Left lobe of liver (tissue), 2 donors: ENCODE data around the gene TCN2. TPM values are rescaled to one million over a fixed set of nuclear protein-coding genes. Genes with fewer than 3 reads are reported as not detected.
"Not testable (repeated sequence)": the region's sequence is repeated elsewhere in the genome, so short reads cannot be mapped to it uniquely, and the experiment has no call there.

Experiments used
- ATAC-seq: fragments of 200-7000 bp; cut with Tn5 transposase; one replicate; pipeline ENCODE4 v1.9.1; 2020; ENCODE audit warnings: mild to moderate bottlenecking, moderate library complexity
- DNase-seq: peaks from one replicate; pipeline ENCODE4 v3.0.0-alpha.2; 2020; ENCODE audit warnings: low spot score
- total RNA-seq: library from RNA; stranded (reverse); gene quantifications from one replicate; pipeline ENCODE4 v1.2.1, GENCODE V29; 2021
- donor health status: DM: no; HTN: no; CAD: no; lungs with moderate emphysema.
- donor health status: DM: no; HTN: yes; CAD: no.

TCN2 gene
- total RNA-seq, 1 donor from 2014 or later: 12.3 TPM

DNA sequence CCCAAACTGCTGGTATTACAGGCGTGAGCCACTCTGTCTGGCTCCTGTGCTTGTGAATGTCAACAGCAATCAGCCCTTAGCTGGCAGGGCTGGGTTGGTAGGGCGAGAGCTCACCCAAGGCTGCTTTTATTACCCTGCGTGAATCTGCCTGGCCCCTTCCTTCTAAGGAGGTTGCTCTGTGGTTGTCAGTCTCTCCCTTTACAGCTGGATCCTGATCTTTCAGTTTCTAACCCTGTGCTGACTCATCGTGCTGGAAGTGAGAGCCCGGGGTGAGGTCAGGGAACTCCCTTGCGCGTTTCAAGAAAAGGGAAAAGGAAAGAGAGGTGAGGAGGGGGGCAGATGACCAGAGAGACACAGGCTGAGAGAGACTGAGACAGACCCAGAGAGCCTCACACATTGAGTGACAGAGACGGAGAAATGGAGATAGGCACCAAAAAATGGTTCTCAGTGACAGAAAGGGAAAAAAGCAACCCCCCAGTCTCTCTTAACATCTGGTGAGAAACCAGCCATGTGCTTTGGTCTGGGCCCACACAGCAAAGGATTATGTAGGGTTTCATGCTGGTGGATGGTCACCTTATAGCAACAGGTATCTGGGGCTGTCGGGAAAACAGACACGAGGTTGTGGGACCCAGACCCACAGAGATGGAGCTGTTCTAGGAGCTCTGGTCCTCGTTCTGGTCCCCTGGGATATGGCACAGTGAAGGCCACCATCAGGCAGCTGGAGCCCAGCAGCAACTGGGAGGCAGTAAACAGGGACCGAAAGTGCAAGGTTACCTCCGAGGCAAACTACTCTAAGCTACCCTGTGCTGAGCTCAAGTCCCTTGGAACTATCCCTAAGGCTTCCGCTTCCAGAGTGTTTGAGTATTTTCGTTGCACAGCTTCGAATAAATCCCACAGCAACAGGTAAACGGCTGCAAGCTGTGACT, 2.5 kb downstream of the TCN2 start:
- DNase-seq (no peak), ATAC-seq (peak; percentile 1)

GRCh38 chr22:30610299-30610698, 3.3 kb downstream of the TCN2 start:
- DNase-seq (no peak), ATAC-seq (no peak)

DNA sequence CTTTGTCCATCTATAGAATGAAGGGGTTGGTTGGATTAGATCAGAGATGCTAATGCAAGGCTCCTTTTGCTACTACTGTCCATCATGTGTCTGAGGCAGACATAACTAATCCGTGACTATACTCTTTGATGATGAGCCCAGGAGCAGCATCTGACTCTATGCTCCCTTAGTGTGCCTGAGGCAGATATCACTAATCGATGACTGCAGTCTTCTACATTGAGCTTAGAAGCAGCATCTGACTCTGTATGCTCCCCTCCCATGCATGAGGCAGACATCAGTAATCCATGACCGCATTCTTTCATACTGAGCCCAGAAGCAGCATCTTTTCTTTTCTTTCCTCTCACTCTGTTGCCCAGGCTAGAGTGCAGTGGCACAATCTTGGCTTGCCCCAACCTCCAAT, 4.2 kb downstream of the TCN2 start:
- no peak for DNase-seq
- ATAC-seq: no peak

DNA sequence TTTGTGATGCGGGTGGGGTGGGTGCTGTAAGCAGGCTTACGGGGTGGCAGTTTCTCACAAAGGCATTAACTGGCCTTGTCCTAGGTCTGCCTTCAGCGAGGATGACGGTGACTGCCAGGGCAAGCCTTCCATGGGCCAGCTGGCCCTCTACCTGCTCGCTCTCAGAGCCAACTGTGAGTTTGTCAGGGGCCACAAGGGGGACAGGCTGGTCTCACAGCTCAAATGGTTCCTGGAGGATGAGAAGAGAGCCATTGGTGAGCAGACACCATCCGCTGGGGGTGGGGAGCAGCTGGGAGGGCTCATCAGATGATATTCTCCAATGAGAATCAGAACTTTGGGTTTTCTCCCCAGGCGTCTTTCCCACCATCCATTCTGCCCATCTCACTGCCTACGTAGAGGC, 5.8 kb downstream of the TCN2 start:
- no peak for DNase-seq
- ATAC-seq: no peak

- DNase-seq (no peak), ATAC-seq (no peak)
Observed at GRCh38 chr22:30614268-30614667, 7.3 kb downstream of the TCN2 start.

DNA sequence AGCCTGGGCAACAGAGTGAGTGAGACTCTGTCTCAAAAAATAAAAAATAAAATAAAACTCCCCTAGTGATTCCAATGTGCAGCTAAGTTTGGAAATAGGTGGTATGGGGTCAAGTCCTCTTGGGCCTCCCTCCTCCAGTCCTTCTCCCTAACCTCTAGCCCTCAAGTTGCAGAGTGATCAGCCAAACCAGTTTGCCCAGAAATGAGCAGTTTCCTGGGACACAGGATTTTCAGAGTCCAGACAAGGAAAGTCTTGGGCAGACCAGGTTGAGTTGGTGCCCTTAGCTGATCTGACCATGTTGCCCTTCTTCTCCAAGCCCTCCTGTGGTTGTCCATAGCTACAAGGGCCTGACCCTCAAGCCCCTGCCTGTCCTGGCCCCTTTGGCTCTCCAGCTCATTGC, 7.9 kb downstream of the TCN2 start:
- DNase-seq (no peak), ATAC-seq (no peak)

- DNase-seq (no peak), ATAC-seq (no peak)
Observed at GRCh38 chr22:30615543-30615954, 8.6 kb downstream of the TCN2 start.

DNA sequence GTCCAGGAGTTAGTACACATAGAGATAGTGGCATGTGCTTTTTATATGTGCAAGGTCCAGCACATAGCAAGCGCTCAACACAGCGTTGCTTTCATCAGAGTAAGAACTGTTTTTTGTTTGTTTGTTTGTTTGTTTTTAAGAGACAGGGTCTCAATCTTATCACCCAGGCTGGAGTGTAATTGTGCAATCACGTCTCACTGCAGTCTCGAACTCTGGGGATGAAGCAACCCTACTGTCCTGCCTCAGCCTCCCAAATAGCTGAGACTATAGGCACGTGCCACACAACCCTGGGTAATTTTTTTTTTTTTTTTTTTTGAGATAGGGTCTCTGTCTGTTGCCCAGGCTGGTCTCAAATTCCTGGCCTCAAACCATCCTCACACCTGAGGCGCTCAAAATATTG, 10.8 kb downstream of the TCN2 start:
- ATAC-seq (no peak), DNase-seq (no peak)

GRCh38 chr22:30619909-30620308, 12.9 kb downstream of the TCN2 start:
- not testable (repeated sequence) for DNase-seq, ATAC-seq

DNA sequence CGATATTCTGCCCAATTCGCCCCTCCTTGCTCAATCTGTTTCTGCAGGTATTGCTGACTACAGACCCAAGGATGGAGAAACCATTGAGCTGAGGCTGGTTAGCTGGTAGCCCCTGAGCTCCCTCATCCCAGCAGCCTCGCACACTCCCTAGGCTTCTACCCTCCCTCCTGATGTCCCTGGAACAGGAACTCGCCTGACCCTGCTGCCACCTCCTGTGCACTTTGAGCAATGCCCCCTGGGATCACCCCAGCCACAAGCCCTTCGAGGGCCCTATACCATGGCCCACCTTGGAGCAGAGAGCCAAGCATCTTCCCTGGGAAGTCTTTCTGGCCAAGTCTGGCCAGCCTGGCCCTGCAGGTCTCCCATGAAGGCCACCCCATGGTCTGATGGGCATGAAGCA, 19.4 kb downstream of the TCN2 start:
- DNase-seq: no peak
- ATAC-seq: no peak

- no peak for ATAC-seq
- DNase-seq: no peak
Observed at GRCh38 chr22:30627471-30627870, 20.5 kb downstream of the TCN2 start.

- DNase-seq (no peak), ATAC-seq (no peak)
Observed at GRCh38 chr22:30628491-30628890, 21.5 kb downstream of the TCN2 start.

DNA sequence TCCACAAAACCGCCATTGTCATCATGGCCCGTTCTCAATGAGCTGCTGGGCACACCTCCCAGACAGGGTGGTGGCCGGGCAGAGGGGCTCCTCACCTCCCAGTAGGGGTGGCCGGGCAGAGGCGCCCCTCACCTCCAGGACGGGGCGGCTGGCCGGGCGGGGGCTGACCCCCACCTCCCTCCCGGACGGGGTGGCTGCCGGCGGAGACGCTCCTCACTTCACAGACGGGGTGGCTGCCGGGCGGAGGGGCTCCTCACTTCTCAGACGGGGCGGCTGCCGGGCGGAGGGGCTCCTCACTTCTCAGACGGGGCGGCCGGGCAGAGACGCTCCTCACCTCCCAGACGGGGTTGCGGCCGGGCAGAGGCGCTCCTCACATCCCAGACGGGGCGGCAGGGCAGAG, 24.5 kb downstream of the TCN2 start:
- DNase-seq, ATAC-seq: not testable (repeated sequence)

GRCh38 chr22:30634471-30635233, 27.7 kb downstream of the TCN2 start:
- ATAC-seq: peak; percentile 78

DNA sequence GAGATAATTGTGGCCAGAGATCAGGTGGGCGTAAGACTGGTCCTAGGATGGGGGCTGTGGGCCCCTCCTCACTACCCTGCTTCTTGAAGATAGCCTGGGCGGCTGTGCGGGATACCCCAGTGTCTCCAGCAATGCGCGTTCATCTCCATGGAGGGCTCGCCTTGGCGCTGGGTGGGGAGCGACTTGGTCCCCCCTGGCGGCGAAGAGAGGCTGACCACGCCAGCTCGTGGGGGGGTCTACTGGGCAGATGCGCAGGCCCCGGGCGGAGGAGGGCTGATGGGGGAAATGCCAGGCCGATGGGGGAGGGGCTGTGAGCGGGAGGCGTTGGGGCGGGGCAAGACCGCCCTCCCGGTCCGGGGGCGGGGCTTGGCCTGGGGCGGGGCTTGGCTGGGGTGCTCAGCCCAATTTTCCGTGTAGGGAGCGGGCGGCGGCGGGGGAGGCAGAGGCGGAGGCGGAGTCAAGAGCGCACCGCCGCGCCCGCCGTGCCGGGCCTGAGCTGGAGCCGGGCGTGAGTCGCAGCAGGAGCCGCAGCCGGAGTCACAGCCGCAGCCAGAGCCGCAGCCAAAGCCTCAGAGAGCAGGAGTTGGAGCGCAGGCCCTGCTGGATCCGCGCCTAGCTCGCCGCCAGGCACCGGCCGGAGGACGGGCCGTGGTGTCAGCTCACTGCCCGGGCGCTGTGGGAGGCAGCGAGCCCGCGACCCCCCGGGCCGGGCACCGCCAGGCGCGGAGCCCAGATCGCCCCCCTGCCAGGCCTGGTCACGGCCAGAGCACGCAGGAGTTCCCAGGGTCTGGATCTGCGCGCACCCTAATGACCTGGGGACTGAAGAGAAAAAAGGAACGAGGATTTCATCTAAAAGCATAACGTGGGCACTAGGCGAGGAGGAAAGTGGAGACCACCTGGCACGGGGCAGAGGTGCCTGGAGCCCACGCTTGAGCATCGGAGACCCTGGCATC, 28.6 kb downstream of the TCN2 start, which contains the start of gene SLC35E4:
TSS of gene SLC35E4 (plus strand) at position 509 of the 953 bp plus-strand sequence. CDS start 670 bp downstream, outside the sequence.
- peak; percentile 95 for ATAC-seq
- DNase-seq: peak; percentile 92

More at GRCh38 chr22:30634471-30635233, 27.7 kb downstream of the TCN2 start:
- DNase-seq: peak; percentile 81

DNA sequence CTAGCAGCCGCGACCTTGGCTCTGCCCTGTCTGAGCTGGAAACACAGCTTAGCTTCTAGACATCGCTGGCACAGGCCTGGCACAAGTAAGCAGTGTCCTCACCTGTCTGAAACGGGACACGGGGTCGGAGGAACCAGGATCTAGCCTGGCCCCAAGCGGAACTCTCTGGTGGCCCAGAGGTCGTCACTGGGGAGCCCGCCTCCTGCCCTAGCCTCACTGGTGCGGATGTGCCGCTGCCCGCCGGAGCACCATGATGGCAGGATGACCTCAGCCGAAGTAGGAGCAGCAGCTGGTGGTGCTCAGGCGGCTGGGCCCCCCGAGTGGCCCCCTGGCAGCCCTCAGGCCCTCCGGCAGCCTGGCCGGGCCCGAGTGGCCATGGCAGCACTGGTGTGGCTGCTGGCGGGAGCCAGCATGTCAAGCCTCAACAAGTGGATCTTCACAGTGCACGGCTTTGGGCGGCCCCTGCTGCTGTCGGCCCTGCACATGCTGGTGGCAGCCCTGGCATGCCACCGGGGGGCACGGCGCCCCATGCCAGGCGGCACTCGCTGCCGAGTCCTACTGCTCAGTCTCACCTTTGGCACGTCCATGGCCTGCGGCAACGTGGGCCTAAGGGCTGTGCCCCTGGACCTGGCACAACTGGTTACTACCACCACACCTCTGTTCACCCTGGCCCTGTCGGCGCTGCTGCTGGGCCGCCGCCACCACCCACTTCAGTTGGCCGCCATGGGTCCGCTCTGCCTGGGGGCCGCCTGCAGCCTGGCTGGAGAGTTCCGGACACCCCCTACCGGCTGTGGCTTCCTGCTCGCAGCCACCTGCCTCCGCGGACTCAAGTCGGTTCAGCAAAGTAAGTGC, 29.5 kb downstream of the TCN2 start:
- ATAC-seq (peak; percentile 21), DNase-seq (peak; percentile 49)

GRCh38 chr22:30637701-30638114, 30.7 kb downstream of the TCN2 start:
- no peak for DNase-seq
- no peak for ATAC-seq

GRCh38 chr22:30640361-30640760, 33.4 kb downstream of the TCN2 start:
- ATAC-seq (no peak), DNase-seq (no peak)

GRCh38 chr22:30640839-30641430, 34.0 kb downstream of the TCN2 start:
- ATAC-seq: no peak
- DNase-seq: no peak
